GM19193 (cell line): Measurements from ENCODE around the gene MBP.

Experiments
- POLR2A ChIP-seq: IDR thresholded peaks from 4 replicates; pipeline ENCODE4 v1.6.1; 2011; ENCODE audit not compliant: insufficient read depth, insufficient read length; ENCODE audit errors: extremely low read depth

The MBP gene

GRCh38 chr18:77114152-77114414, 18.5 kb downstream of the MBP start:
- TF ChIP-seq POLR2A: no peak

GRCh38 chr18:77113361-77114151, 19.0 kb downstream of the MBP start:
- TF ChIP-seq POLR2A: no peak

- no peak for TF ChIP-seq POLR2A
Observed at GRCh38 chr18:77112747-77113092, 19.9 kb downstream of the MBP start.

- no peak for TF ChIP-seq POLR2A
Observed at GRCh38 chr18:77111951-77112746, 20.4 kb downstream of the MBP start.

- TF ChIP-seq POLR2A: no peak
Observed at GRCh38 chr18:77111449-77111848, 21.1 kb downstream of the MBP start.

GRCh38 chr18:77110936-77111335, 21.6 kb downstream of the MBP start:
- no peak for TF ChIP-seq POLR2A

GRCh38 chr18:77110400-77110799, 22.2 kb downstream of the MBP start:
- TF ChIP-seq POLR2A: no peak

GRCh38 chr18:77109648-77110019, 22.9 kb downstream of the MBP start:
- TF ChIP-seq POLR2A: no peak

GRCh38 chr18:77108821-77109647, 23.5 kb downstream of the MBP start:
- TF ChIP-seq POLR2A: no peak

- no peak for TF ChIP-seq POLR2A
Observed at GRCh38 chr18:77108001-77108692, 24.4 kb downstream of the MBP start.

GRCh38 chr18:77107292-77107691, 25.3 kb downstream of the MBP start:
- no peak for TF ChIP-seq POLR2A

GRCh38 chr18:77106331-77106730, 26.3 kb downstream of the MBP start:
- TF ChIP-seq POLR2A: no peak

- TF ChIP-seq POLR2A: no peak
Observed at GRCh38 chr18:77105680-77106079, 26.9 kb downstream of the MBP start.

- TF ChIP-seq POLR2A: no peak
Observed at GRCh38 chr18:77105028-77105427, 27.6 kb downstream of the MBP start.

- TF ChIP-seq POLR2A: no peak
Observed at GRCh38 chr18:77103991-77104531, 28.5 kb downstream of the MBP start.
